PFSK-1 (cell line): Measurements from ENCODE around the gene GOLGA2.

Experiments
- FOXP2 ChIP-seq: optimal IDR thresholded peaks from 2 replicates; pipeline ENCODE3; 2011; ENCODE audit warnings: borderline replicate concordance, control low read depth, inconsistent platforms; ENCODE audit not compliant: insufficient read depth; ENCODE audit errors: extremely low read length, extremely low read depth
- POLR2AphosphoS5 ChIP-seq: IDR thresholded peaks from 2 replicates; pipeline ENCODE4 v1.6.1; 2012; ENCODE audit warnings: low read depth, mild to moderate bottlenecking, control low read depth, low read length, moderate library complexity
- REST ChIP-seq, 2 experiments: IDR thresholded peaks; 2 replicates each; pipeline versions ENCODE4 v1.6.1 to v1.8.0; 2011 to 2012; ENCODE audit warnings: low read depth in 2 of 2, low read length in 2 of 2, control low read depth in 1 of 2, inconsistent platforms in 1 of 2, mild to moderate bottlenecking in 1 of 2, moderate library complexity in 1 of 2; ENCODE audit not compliant: insufficient read depth in 1 of 2
- SIN3A ChIP-seq: IDR thresholded peaks from 2 replicates; pipeline ENCODE4 v1.6.1; 2012; ENCODE audit warnings: mild to moderate bottlenecking, low read length, moderate library complexity, borderline replicate concordance; ENCODE audit not compliant: insufficient read depth
- TAF1 ChIP-seq: IDR thresholded peaks from 2 replicates; pipeline ENCODE4 v1.6.1; 2012; ENCODE audit warnings: low read length, control low read depth, borderline replicate concordance; ENCODE audit not compliant: insufficient read depth

GOLGA2 gene

GRCh38 chr9:128206484-128206883 lies 69.3 kb downstream of the GOLGA2 start:
- no peak for TF ChIP-seq FOXP2
- no peak for TF ChIP-seq SIN3A
- TF ChIP-seq REST (IDR thresholded peaks at IDR 0.05; ENCODE audit: insufficient read depth in 1 of 2, low read depth in 2 of 2, low read length in 2 of 2), result no peak
- no peak for TF ChIP-seq TAF1
- no peak for TF ChIP-seq POLR2AphosphoS5
